Occipital lobe (tissue), 2 donors: Measurements from ENCODE around the gene P2RY8. TPM values are rescaled to one million over a fixed set of nuclear protein-coding genes. Genes with fewer than 3 reads are reported as not detected.
"Not testable (repeated sequence)": the region's sequence is repeated elsewhere in the genome, so short reads cannot be mapped to it uniquely, and the experiment has no call there.

Source experiments
- DNase-seq: peaks from one replicate; lab custom pipeline; 2025; lab: John Stamatoyannopoulos, UW
- total RNA-seq: library from RNA; depleted of rRNA; stranded (reverse); fragments of >200 nt; gene quantifications from one replicate; pipeline ENCODE4 v1.2.3, GENCODE V29; 2014

Gene P2RY8
- total RNA-seq, 1 donor from 2014 or later, result 0.16 TPM

GRCh38 chrX:1487401-1487800 lies 49.6 kb downstream of the P2RY8 start:
- no peak for DNase-seq

GRCh38 chrX:1486749-1487361 lies 50.1 kb downstream of the P2RY8 start:
- DNase-seq, result no peak

- DNase-seq, result no peak
Measured at GRCh38 chrX:1486177-1486576, 50.8 kb downstream of the P2RY8 start.

GRCh38 chrX:1485033-1485432 lies 52.0 kb downstream of the P2RY8 start:
- no peak for DNase-seq

DNA sequence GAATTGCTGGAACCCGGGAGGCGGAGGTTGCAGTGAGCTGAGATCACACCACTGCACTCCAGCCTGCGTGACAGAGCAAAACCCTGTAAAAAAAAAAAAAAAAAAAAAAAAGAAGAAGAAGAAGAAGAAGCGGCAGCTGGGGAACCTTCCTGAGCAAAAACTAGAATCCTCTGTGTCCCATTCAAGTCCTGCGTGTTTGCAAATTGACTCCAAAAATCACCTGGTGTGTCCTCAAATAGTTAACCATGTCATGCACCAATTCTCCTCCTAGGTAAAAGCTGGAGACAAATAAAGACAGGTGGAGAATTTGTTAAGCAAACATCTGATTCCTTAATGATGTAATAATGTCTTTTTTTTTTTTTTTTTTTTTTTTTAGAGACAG lies 52.4 kb downstream of the P2RY8 start:
- DNase-seq, result no peak

DNA sequence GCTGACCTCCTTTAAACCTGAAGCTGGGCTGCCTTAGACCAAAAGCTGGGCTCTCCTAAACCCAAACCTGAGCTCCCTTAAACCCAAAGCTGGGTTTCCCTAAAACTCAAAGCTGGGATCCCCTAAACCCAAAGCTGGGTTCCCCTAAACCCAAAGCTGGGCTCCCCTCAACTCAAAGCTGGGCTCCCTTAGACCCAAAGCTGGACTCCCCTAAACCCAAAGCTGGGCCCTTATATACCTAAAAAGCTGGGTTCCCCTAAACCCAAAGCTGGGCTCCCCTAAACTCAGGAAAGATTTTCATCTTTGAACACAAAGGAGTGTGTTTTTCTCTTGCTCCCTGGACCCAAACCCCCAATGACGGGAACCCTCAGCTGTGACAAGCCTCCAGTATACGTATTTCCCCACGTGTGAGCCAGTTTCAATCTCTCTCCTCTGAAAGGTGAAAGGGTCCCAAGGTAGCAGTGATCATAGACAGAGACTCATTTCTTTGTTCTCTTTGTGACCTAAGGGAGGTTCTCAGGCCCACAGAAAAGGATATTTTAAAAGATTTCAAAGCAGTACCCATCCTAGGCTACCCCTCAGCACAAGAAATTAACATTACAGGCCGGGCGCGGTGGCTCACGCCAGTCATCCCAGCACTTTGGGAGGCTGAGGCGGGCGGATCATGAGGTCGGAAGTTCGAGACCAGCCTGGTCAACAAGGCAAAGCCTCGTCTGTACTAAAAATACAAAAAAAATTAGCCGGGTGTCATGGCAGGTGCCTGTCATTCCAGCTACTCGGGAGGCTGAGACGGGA lies 52.9 kb downstream of the P2RY8 start:
- DNase-seq, result no peak

GRCh38 chrX:1482530-1482928 lies 54.5 kb downstream of the P2RY8 start:
- not testable (repeated sequence) for DNase-seq

DNA sequence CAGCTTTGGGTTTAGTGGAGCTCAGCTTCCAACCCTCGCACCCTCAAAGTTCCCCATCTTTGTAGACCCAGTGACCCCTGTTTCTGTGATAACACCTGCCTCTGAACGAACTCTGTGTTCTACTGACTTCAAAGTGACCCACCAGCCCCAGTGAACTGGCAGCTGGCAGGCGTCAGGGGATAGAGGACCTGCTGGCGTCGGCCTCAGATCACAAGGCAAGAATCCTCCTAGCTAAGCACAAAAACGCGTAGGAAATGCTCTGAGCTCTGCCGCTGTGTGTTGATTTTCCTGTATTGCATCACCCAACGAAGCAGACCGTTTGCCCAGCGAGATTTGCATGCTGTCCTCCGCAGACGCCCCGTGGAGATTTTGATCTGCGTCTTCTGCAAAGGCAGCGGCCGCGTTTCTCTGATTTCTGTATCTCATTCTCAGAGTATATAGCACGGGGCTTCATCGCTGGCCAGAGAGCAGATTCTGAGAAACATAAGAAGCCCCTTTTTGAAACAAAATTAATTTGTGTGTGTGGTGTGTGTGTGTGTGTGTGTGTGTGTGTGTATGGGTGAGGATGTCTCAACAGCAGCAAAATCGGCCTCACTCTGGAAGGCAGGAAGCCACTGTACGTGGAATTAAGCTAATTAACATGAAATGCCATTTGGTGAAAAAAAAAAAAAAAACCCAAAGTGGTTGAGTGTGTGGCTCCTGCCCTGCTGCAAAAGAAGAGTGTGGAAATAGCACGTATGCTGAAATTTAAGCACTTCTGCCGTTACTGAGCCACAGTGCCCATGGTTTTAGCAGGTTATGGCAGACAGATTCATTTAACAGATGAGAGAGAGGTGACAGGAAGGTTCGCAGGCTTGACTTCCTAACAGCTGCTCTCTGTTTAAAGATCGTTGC lies 55.1 kb downstream of the P2RY8 start:
- no peak for DNase-seq

- no peak for DNase-seq
Measured at GRCh38 chrX:1480082-1480785, 56.8 kb downstream of the P2RY8 start.

GRCh38 chrX:1477801-1478458 lies 59.1 kb downstream of the P2RY8 start:
- no peak for DNase-seq

DNA sequence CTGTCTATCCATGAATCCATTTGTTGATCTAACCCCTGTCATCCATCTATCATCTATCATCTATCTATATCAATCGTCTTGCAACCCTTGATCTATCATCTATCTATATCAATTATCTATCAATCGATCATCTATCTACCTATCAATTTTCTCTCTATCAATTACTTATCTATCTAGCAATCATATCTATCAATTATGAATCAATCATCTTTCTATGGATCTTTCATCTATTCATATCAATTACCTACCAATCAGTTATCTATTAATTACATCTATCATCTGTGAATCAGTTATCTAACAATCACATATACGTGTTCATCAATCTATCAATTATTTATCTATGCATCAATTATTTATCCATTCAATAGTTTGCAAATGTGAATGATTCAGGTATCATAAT lies 59.8 kb downstream of the P2RY8 start:
- no peak for DNase-seq

GRCh38 chrX:1476682-1477081 lies 60.3 kb downstream of the P2RY8 start:
- no peak for DNase-seq

- DNase-seq, result no peak
Measured at GRCh38 chrX:1475881-1476280, 61.1 kb downstream of the P2RY8 start.

DNA sequence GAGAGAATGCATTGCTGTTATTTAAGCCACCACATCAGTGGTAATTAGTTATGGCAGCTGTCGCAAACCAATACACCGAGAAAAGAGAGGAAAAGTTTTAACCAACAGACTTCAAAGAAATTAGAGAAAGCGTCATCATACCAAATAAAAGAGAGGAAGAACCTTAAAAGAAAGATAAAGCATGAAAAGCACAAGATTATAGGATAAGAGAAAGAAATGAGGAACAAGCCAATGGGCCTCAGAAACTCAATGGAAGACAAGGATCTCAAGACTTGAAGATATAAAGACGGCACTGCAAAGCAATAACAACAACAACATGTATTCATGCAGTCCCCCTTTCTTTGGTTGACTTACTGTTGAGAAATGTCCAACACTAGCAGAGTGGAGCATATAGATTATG lies 61.5 kb downstream of the P2RY8 start:
- DNase-seq, result no peak

GRCh38 chrX:1474593-1474992 lies 62.4 kb downstream of the P2RY8 start:
- DNase-seq, result not testable (repeated sequence)

- no peak for DNase-seq
Measured at GRCh38 chrX:1472975-1473374, 64.0 kb downstream of the P2RY8 start.

DNA sequence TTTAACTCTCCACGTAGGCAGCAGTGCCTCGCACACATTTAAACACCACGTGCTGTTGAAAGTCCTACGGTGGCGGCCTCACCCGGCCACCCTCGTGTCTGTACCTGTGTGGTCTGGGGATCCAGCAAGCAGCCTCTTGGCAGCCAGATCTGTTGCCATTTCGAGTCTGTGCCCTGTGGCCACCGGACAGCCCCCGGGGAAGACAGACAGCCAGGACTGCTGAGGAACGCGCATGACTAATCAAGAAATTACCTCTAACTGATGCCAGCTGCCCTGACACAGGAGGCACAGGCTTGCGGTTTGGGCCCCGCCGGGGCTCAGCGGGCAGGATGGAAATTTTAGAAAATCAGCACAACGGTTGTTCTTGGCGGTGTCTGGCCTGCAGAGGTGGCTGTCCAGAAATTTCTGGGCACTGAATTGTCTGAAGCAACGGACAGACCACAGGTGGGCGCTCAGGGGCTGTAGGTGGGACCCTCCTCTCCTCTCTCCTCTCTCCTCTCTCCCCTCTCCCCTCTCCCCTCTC lies 68.7 kb downstream of the P2RY8 start:
- DNase-seq, result no peak

DNA sequence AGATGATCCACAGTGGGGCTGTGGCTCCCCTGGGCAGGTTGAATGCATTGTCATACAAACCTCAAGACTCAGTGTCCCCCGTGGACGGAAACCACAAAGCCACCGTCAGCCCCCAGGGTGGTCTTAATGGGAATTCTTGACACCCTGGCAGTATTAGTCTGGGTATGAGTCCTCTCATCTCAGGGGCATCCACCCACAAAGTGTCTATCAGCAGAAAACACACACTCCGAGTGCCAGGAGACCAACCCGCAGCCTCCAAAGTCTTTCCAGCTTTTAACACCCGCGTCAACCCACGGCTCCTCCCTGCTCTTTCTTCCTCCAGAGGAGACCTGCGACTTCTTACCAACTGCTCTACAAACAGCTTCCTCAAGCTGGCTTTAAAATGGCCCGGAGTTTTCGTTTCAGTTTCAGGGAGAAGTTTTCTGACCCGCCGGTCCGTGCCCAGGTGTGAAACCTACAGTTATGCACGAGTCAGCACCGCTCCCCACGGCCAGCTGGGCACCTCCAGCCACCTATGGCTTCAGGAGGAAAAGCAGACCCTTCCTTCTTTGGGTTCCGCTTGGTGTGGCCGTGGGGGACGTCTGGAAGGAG lies 69.9 kb downstream of the P2RY8 start:
- no peak for DNase-seq

- no peak for DNase-seq
Measured at GRCh38 chrX:1466232-1466661, 70.7 kb downstream of the P2RY8 start.
